ENCODE measurements around the gene ADGRG6. TPM values are rescaled to one million over a fixed set of nuclear protein-coding genes. Genes with fewer than 3 reads are reported as not detected.

The ADGRG6 gene
- total RNA-seq, 1 experiment from 2014 or later, result 30.3 TPM

- intact Hi-C loops (cut with micrococcal nuclease; ENCODE audit: unreplicated experiment), result no loop called here
- no peaks in the 10 kb centered on the region for H3K9me2 ChIP-seq (ENCODE audit: insufficient read depth)
- no peaks in the 10 kb centered on the region for H3F3A ChIP-seq (ENCODE audit: insufficient read depth, low read depth)
- H3K4me2 ChIP-seq, result no peak overlapping the region
- no peak overlapping the region for H2AFZ ChIP-seq
- no TSS peak for BruUV-seq (replicated peaks)
- H3K4me1 ChIP-seq (replicated peaks; ENCODE audit: insufficient read depth), result no peaks in the 10 kb centered on the region
- H3K27me3 ChIP-seq (ENCODE audit: insufficient read depth, low read depth), result no peaks in the 10 kb centered on the region
- no peaks in the 10 kb centered on the region for H3K36me3 ChIP-seq (ENCODE audit: low read depth)
- TF ChIP-seq CTCF (conservative IDR thresholded peaks at IDR 0.05), result no peak
- no peak overlapping the region for H3K27ac ChIP-seq
- DNase-seq, result no peak
- H3K4me3 ChIP-seq, result no peak overlapping the region
- no peaks in the 10 kb centered on the region for H3K79me2 ChIP-seq (ENCODE audit: low read depth)
- POLR2A ChIA-PET (ENCODE audit: unreplicated experiment), result no interaction called here
- no peaks in the 10 kb centered on the region for H3K9me3 ChIP-seq (ENCODE audit: insufficient read depth, low read depth)
- CTCF ChIA-PET, result no interaction called here
- H4K20me1 ChIP-seq (ENCODE audit: insufficient read depth), result no peaks in the 10 kb centered on the region
Measured at GRCh38 chr6:142444881-142445301, 143.1 kb downstream of the ADGRG6 start.

GRCh38 chr6:142446168-142446567 lies 144.4 kb downstream of the ADGRG6 start:
- no peaks in the 10 kb centered on the region for H3K79me2 ChIP-seq (ENCODE audit: low read depth)
- BruUV-seq (replicated peaks), result no TSS peak
- TF ChIP-seq CTCF (conservative IDR thresholded peaks at IDR 0.05), result no peak
- TF ChIP-seq EZH2 (IDR thresholded peaks at IDR 0.05; ENCODE audit: low read depth), result no peak
- H3K36me3 ChIP-seq (ENCODE audit: low read depth), result no peaks in the 10 kb centered on the region
- DNase-seq, result no peak
- ChIA-PET POLR2A (ENCODE audit: unreplicated experiment) (no interaction called here), CTCF (no interaction called here)
- H3K4me3 ChIP-seq, result no peak overlapping the region
- H4K20me1 ChIP-seq (ENCODE audit: insufficient read depth), result no peaks in the 10 kb centered on the region
- no peaks in the 10 kb centered on the region for H3K9me3 ChIP-seq (ENCODE audit: insufficient read depth, low read depth)
- no peaks in the 10 kb centered on the region for H3K27me3 ChIP-seq (ENCODE audit: insufficient read depth, low read depth)
- intact Hi-C loops (cut with micrococcal nuclease; ENCODE audit: unreplicated experiment), result no loop called here
- no peaks in the 10 kb centered on the region for H3F3A ChIP-seq (ENCODE audit: insufficient read depth, low read depth)
- no peaks in the 10 kb centered on the region for H3K9me2 ChIP-seq (ENCODE audit: insufficient read depth)
- H3K27ac ChIP-seq, result no peak overlapping the region
- no peaks in the 10 kb centered on the region for H3K4me1 ChIP-seq (replicated peaks; ENCODE audit: insufficient read depth)
- no peak overlapping the region for H2AFZ ChIP-seq
- H3K4me2 ChIP-seq, result no peak overlapping the region

- BruUV-seq (replicated peaks), result no TSS peak
- CTCF ChIA-PET, result no interaction called here
- Histone ChIP-seq H3K79me2 (ENCODE audit: low read depth) (no peaks in the 10 kb centered on the region), H3K27ac (no peak overlapping the region), H3K9me2 (ENCODE audit: insufficient read depth) (no peaks in the 10 kb centered on the region), H4K20me1 (ENCODE audit: insufficient read depth) (no peaks in the 10 kb centered on the region), H2AFZ (no peak overlapping the region), H3K4me2 (no peak overlapping the region), H3K27me3 (ENCODE audit: insufficient read depth, low read depth) (no peaks in the 10 kb centered on the region), H3K4me3 (no peak overlapping the region), H3K9me3 (ENCODE audit: insufficient read depth, low read depth) (no peaks in the 10 kb centered on the region), H3F3A (ENCODE audit: insufficient read depth, low read depth) (no peaks in the 10 kb centered on the region), H3K36me3 (ENCODE audit: low read depth) (no peaks in the 10 kb centered on the region), H3K4me1 (replicated peaks; ENCODE audit: insufficient read depth) (no peaks in the 10 kb centered on the region)
- POLR2A ChIA-PET (ENCODE audit: unreplicated experiment), result interaction anchor here (0.6 kb wide), 1 partner anchor 60 kb away, joined by 22 read pairs; no protein-coding TSS in a partner anchor
- intact Hi-C loops (cut with micrococcal nuclease; ENCODE audit: unreplicated experiment), result no loop called here
- TF ChIP-seq CTCF (conservative IDR thresholded peaks at IDR 0.05), result no peak
- TF ChIP-seq EZH2 (IDR thresholded peaks at IDR 0.05; ENCODE audit: low read depth), result no peak
- no peak for DNase-seq
Measured at GRCh38 chr6:142446576-142446975, 144.8 kb downstream of the ADGRG6 start.
